ENCODE data around the gene MRPL54. TPM values are rescaled to one million over a fixed set of nuclear protein-coding genes. Genes with fewer than 3 reads are reported as not detected.

Gene MRPL54
- total RNA-seq, 1 experiment from 2014 or later, result 85.7 TPM

DNA sequence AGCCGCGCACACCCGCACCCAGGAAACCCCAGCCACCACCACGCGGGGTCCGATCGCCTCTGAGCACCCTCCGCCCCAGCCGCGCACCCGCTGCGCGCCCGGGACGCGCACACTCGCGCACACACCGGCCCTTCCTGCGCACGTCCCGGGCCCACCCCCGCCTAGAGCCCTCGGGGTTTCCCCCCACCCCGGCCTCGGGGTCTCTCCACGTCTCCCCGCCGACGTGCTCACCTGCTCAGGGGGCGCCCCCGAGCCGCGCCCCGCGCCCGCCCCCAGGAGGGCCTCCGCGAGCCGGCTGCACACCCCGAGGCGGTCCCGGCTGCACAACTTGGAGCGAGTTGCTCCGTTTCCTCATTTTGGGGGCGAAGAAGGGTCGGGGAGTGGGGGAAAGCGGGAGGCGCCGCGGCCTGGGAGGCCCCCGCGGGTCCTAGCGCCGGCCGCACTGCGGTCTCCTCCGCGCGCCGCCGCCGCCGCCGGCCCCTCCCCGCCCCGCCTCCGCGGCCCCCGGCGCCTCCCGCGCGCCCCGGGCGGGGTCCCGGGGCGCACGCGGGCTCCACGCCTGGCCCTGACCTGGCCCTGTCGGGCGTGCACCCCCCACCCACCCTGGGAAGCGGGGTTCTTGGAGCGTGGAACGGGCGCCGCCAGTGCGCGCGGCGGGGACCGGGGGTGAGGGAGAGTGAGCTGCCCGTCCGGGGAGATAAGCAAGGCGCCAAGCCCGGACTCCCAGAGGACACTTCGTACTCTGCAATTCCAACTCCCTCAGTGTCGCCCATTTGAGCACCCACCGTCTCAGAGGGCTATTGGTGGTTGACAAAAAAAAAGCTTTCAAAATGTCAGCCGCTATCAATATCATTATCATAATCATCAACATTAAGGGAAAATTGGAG lies 23.7 kb downstream of the MRPL54 start, which contains the start of gene MATK:
Gene MATK, minus strand, starts transcription at position 444 of the 887 bp plus-strand sequence. CDS start 1,246 bp downstream, outside the sequence.
- CTCF ChIA-PET, result interaction anchor here (0.7 kb wide), 1 partner anchor 553 kb away, joined by 3 read pairs; no protein-coding TSS in a partner anchor

DNA sequence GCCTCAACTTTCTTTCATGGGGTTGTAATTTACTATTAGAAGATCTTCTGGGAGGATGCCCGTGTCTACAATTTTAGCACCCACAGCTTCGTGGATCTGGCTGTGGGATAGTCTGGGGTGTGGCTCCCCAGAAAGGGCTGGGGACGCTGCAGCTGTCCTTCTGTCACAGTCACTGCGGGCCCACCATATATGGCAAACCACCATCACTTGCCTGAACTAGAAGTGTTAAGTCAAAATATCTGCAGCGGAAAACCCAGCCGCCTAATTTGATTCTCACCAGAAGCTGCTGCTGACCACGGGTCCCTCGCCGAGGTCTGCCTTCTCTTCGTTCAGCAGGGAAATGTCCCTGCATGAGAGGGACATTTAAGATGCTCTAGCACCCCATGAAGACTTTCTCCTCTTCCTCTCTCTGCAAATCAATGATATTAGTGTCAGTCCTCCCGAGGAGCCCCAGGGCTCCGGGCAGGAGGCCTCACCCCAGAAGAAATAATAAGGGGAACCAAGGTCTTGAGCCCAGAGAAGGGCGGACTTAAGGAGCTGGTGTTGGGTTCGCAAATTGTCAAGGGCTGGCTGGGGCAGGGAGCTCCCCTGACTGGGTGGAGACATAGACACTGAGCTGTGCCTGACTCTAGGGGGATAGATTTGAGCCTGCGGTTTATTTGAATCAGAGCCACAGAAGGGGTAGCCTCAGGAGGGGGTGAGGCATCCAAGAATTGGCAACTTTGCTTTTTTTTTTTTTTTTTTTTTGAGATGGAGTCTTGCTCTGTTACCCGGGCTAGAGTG lies 26.7 kb downstream of the MRPL54 start:
- no peaks in the 10 kb centered on the region for H3K4me1 Mint-ChIP-seq (ENCODE audit: insufficient read depth, unreplicated experiment)
- H3K36me3 Mint-ChIP-seq (ENCODE audit: insufficient read depth, unreplicated experiment), result no peaks in the 10 kb centered on the region
- H3K9me3 Mint-ChIP-seq (ENCODE audit: unreplicated experiment), result peaks cover 8% of the 10 kb centered on the region
- no TSS peak for BruUV-seq (replicated peaks)
- ChIA-PET CTCF (no interaction called here), POLR2A (interaction anchor here (0.6 to 2.6 kb wide), 3 partner anchors 16 to 195 kb away, joined by 3 to 6 read pairs (median 5); partner anchors contain the start of gene MRPL54)
- H3K27me3 Mint-ChIP-seq (ENCODE audit: insufficient read depth, unreplicated experiment), result peaks cover 33% of the 10 kb centered on the region
- DNase-seq (ENCODE audit: unreplicated experiment), result no peak
- H3K4me3 Mint-ChIP-seq (ENCODE audit: unreplicated experiment), result no peak overlapping the region
- H3K27ac Mint-ChIP-seq (ENCODE audit: low read depth, unreplicated experiment), result no peak overlapping the region
- intact Hi-C loops (cut with micrococcal nuclease), result no loop called here
- TF ChIP-seq, protein P1, sequence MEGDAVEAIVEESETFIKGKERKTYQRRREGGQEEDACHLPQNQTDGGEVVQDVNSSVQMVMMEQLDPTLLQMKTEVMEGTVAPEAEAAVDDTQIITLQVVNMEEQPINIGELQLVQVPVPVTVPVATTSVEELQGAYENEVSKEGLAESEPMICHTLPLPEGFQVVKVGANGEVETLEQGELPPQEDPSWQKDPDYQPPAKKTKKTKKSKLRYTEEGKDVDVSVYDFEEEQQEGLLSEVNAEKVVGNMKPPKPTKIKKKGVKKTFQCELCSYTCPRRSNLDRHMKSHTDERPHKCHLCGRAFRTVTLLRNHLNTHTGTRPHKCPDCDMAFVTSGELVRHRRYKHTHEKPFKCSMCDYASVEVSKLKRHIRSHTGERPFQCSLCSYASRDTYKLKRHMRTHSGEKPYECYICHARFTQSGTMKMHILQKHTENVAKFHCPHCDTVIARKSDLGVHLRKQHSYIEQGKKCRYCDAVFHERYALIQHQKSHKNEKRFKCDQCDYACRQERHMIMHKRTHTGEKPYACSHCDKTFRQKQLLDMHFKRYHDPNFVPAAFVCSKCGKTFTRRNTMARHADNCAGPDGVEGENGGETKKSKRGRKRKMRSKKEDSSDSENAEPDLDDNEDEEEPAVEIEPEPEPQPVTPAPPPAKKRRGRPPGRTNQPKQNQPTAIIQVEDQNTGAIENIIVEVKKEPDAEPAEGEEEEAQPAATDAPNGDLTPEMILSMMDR (IDR thresholded peaks at IDR 0.05; ENCODE audit: unreplicated experiment), result no peak

More for the DNA sequence above, 23.7 kb downstream of the MRPL54 start, which contains the start of gene MATK:
- Mint-ChIP-seq H3K9me3 (ENCODE audit: unreplicated experiment) (peaks cover 23% of the 10 kb centered on the region), H3K36me3 (ENCODE audit: insufficient read depth, unreplicated experiment) (no peaks in the 10 kb centered on the region), H3K4me1 (ENCODE audit: insufficient read depth, unreplicated experiment) (no peaks in the 10 kb centered on the region), H3K4me3 (ENCODE audit: unreplicated experiment) (no peak within 1 kb of the TSS), H3K27me3 (ENCODE audit: insufficient read depth, unreplicated experiment) (peaks cover 35% of the 10 kb centered on the region), H3K27ac (ENCODE audit: low read depth, unreplicated experiment) (no peak within 1 kb of the TSS)
- no peak for DNase-seq (ENCODE audit: unreplicated experiment)
- BruUV-seq (replicated peaks), result no TSS peak
- POLR2A ChIA-PET, result no interaction called here
- intact Hi-C loops (cut with micrococcal nuclease), result no loop called here
- TF ChIP-seq, protein P1 (IDR thresholded peaks at IDR 0.05; ENCODE audit: unreplicated experiment), result no peak

- no TSS peak for BruUV-seq (replicated peaks)
- intact Hi-C loops (cut with micrococcal nuclease), result no loop called here
- ChIA-PET CTCF (no interaction called here), POLR2A (no interaction called here)
- peaks cover 24% of the 10 kb centered on the region for H3K27me3 Mint-ChIP-seq (ENCODE audit: insufficient read depth, unreplicated experiment)
- no peak for DNase-seq (ENCODE audit: unreplicated experiment)
- peaks cover 8% of the 10 kb centered on the region for H3K9me3 Mint-ChIP-seq (ENCODE audit: unreplicated experiment)
- TF ChIP-seq, protein P1 (IDR thresholded peaks at IDR 0.05; ENCODE audit: unreplicated experiment), result no peak
- no peaks in the 10 kb centered on the region for H3K36me3 Mint-ChIP-seq (ENCODE audit: insufficient read depth, unreplicated experiment)
- H3K4me1 Mint-ChIP-seq (ENCODE audit: insufficient read depth, unreplicated experiment), result no peaks in the 10 kb centered on the region
- H3K4me3 Mint-ChIP-seq (ENCODE audit: unreplicated experiment), result no peak overlapping the region
- no peak overlapping the region for H3K27ac Mint-ChIP-seq (ENCODE audit: low read depth, unreplicated experiment)
These were observed 27.8 kb downstream of the MRPL54 start for GRCh38 chr19:3790209-3790734.

GRCh38 chr19:3790941-3791340 lies 28.5 kb downstream of the MRPL54 start:
- H3K27me3 Mint-ChIP-seq (ENCODE audit: insufficient read depth, unreplicated experiment), result peaks cover 24% of the 10 kb centered on the region
- peaks cover 8% of the 10 kb centered on the region for H3K9me3 Mint-ChIP-seq (ENCODE audit: unreplicated experiment)
- ChIA-PET CTCF (no interaction called here), POLR2A (no interaction called here)
- H3K4me1 Mint-ChIP-seq (ENCODE audit: insufficient read depth, unreplicated experiment), result no peaks in the 10 kb centered on the region
- H3K27ac Mint-ChIP-seq (ENCODE audit: low read depth, unreplicated experiment), result no peak overlapping the region
- BruUV-seq (replicated peaks), result no TSS peak
- no peaks in the 10 kb centered on the region for H3K36me3 Mint-ChIP-seq (ENCODE audit: insufficient read depth, unreplicated experiment)
- TF ChIP-seq, protein P1 (IDR thresholded peaks at IDR 0.05; ENCODE audit: unreplicated experiment), result no peak
- intact Hi-C loops (cut with micrococcal nuclease), result no loop called here
- no peak overlapping the region for H3K4me3 Mint-ChIP-seq (ENCODE audit: unreplicated experiment)
- DNase-seq (ENCODE audit: unreplicated experiment), result no peak
